PC-3 (cell line): ENCODE results near the gene RBM10. TPM values are rescaled to one million over a fixed set of nuclear protein-coding genes. Genes with fewer than 3 reads are reported as not detected.

Source experiments
- ATAC-seq: fragments of 200-7000 bp; cut with Tn5 transposase; 2 replicates; pipeline ENCODE4 v1.9.1; 2020; ENCODE audit warnings: mild to moderate bottlenecking, moderate library complexity
- BruUV-seq: library from RNA; stranded (reverse); fragments of 400-500 nt; replicated peaks from 2 replicates; lab custom pipeline; 2021; lab: Mats Ljungman, UMichigan
- CTCF ChIA-PET: fragments of 300-600 bp; sonication (Branson Sonifier 250); formaldehyde crosslinking; loops from one replicate; lab custom pipeline; 2022; ENCODE audit warnings: antibody characterized with exemption; lab: Charles Lee
- POLR2A ChIA-PET: fragments of 300-600 bp; sonication (Branson Sonifier 250); formaldehyde crosslinking; loops from one replicate; lab custom pipeline; 2022; ENCODE audit warnings: antibody characterized with exemption; ENCODE audit not compliant: unreplicated experiment; lab: Charles Lee
- DNase-seq: peaks from one replicate; pipeline ENCODE4 v3.0.0-alpha.2; 2015
- H2AFZ ChIP-seq: fragments of 300-600 bp; sonication (generic); 2 replicates; pipeline ENCODE4 v1.6.0; 2016; ENCODE audit warnings: antibody characterized with exemption, low read length
- H3F3A ChIP-seq: fragments of 300-600 bp; sonication (generic); one replicate; pipeline ENCODE4 v1.6.0; 2017; ENCODE audit warnings: antibody characterized with exemption, low read length, control low read depth, mild to moderate bottlenecking; ENCODE audit not compliant: unreplicated experiment
- H3K27ac ChIP-seq: fragments of 300-600 bp; sonication (generic); 2 replicates; pipeline ENCODE4 v1.5.1; 2016; ENCODE audit warnings: mild to moderate bottlenecking, low read length
- H3K27me3 ChIP-seq: fragments of 300-600 bp; sonication (generic); 2 replicates; pipeline ENCODE4 v1.6.1; 2016; ENCODE audit warnings: low read length, mixed read lengths
- H3K36me3 ChIP-seq: fragments of 300-600 bp; sonication (generic); 2 replicates; pipeline ENCODE4 v1.6.1; 2016; ENCODE audit warnings: low read depth, mixed run types, low read length, mixed read lengths
- H3K4me1 ChIP-seq: fragments of 300-600 bp; sonication (generic); 2 replicates; pipeline ENCODE4 v1.5.1; 2016; ENCODE audit warnings: low read length; ENCODE audit not compliant: insufficient read depth
- H3K4me2 ChIP-seq: fragments of 300-600 bp; sonication (generic); 2 replicates; pipeline ENCODE4 v1.6.0; 2016; ENCODE audit warnings: low read length
- H3K4me3 ChIP-seq: fragments of 300-600 bp; sonication (generic); 2 replicates; pipeline ENCODE4 v1.5.1; 2016; ENCODE audit warnings: mild to moderate bottlenecking, low read length, mixed read lengths
- H3K79me2 ChIP-seq: fragments of 300-600 bp; sonication (generic); 2 replicates; pipeline ENCODE4 v1.6.1; 2017; ENCODE audit warnings: low read length, mixed read lengths
- H3K9ac ChIP-seq: fragments of 300-600 bp; sonication (generic); 2 replicates; pipeline ENCODE4 v1.6.0; 2016; ENCODE audit warnings: mild to moderate bottlenecking, low read length
- H3K9me2 ChIP-seq: fragments of 300-600 bp; sonication (generic); replicated peaks from 2 replicates; pipeline ENCODE4 v1.6.1; 2016; ENCODE audit warnings: mixed run types, low read length, mixed read lengths
- H3K9me3 ChIP-seq: fragments of 300-600 bp; sonication (generic); 2 replicates; pipeline ENCODE4 v1.6.1; 2016; ENCODE audit warnings: low read length, mixed read lengths
- H4K20me1 ChIP-seq: fragments of 300-600 bp; sonication (generic); 2 replicates; pipeline ENCODE4 v1.6.1; 2016; ENCODE audit warnings: low read length, mixed read lengths
- CTCF ChIP-seq: fragments of 300-600 bp; sonication (generic); conservative IDR thresholded peaks from 2 replicates; pipeline ENCODE4 v1.5.1; 2017; ENCODE audit warnings: antibody characterized with exemption, low read depth, mild to moderate bottlenecking, low read length
- EZH2 ChIP-seq: fragments of 300-600 bp; sonication (generic); IDR thresholded peaks from one replicate; pipeline ENCODE4 v1.6.1; 2017; ENCODE audit warnings: antibody characterized with exemption, mild to moderate bottlenecking, low read length; ENCODE audit not compliant: unreplicated experiment
- EZH2phosphoT487 ChIP-seq: fragments of 300-600 bp; sonication (generic); IDR thresholded peaks from 2 replicates; pipeline ENCODE4 v1.6.1; 2018; ENCODE audit warnings: mild to moderate bottlenecking, antibody characterized with exemption, low read length, borderline replicate concordance
- intact Hi-C: fragments of 100-400 bp; cut with micrococcal nuclease; formaldehyde crosslinking; loops from 2 replicates; pipeline ENCODE4 v1.9.0; 2023
- total RNA-seq: library from RNA; depleted of rRNA; stranded (reverse); fragments of >200 nt; gene quantifications from 2 replicates; pipeline ENCODE4 v1.2.3, GENCODE V29; 2014

Gene RBM10
- total RNA-seq, 1 experiment from 2014 or later, result 71.5 TPM

GRCh38 chrX:47210661-47211425, 65.8 kb downstream of the RBM10 start:
- Histone ChIP-seq H3K9ac (no peak overlapping the region), H2AFZ (no peak overlapping the region), H3K9me2 (no peaks in the 10 kb centered on the region), H3K4me3 (no peak overlapping the region), H3K36me3 (peaks cover 85% of the 10 kb centered on the region), H3F3A (peaks cover under 1% of the 10 kb centered on the region), H3K4me1 (peaks cover 8% of the 10 kb centered on the region), H3K27ac (no peak overlapping the region), H3K4me2 (no peak overlapping the region), H4K20me1 (no peaks in the 10 kb centered on the region), H3K9me3 (no peaks in the 10 kb centered on the region), H3K27me3 (no peaks in the 10 kb centered on the region), H3K79me2 (no peaks in the 10 kb centered on the region)
- intact Hi-C loops, result no loop called here
- ChIA-PET POLR2A (interaction anchor here (0.5 kb wide), 1 partner anchor 77 kb away, joined by 3 read pairs; no protein-coding TSS in a partner anchor), CTCF (no interaction called here)
- ATAC-seq, result no peak
- BruUV-seq, result no TSS peak
- no peak for TF ChIP-seq EZH2
- no peak for TF ChIP-seq EZH2phosphoT487
- TF ChIP-seq CTCF, result no peak
- no peak for DNase-seq

GRCh38 chrX:47212381-47213293, 67.6 kb downstream of the RBM10 start:
- H3K27me3 ChIP-seq, result no peaks in the 10 kb centered on the region
- no TSS peak for BruUV-seq
- H3K79me2 ChIP-seq, result no peaks in the 10 kb centered on the region
- peaks cover 25% of the 10 kb centered on the region for H3K4me1 ChIP-seq
- H3K9me2 ChIP-seq, result no peaks in the 10 kb centered on the region
- ChIA-PET CTCF (no interaction called here), POLR2A (no interaction called here)
- H2AFZ ChIP-seq, result no peak overlapping the region
- no peaks in the 10 kb centered on the region for H4K20me1 ChIP-seq
- TF ChIP-seq CTCF (no peak), EZH2phosphoT487 (no peak), EZH2 (no peak)
- H3K4me3 ChIP-seq, result no peak overlapping the region
- no peaks in the 10 kb centered on the region for H3K9me3 ChIP-seq
- DNase-seq, result no peak
- H3K4me2 ChIP-seq, result no peak overlapping the region
- H3K36me3 ChIP-seq, result peaks cover 73% of the 10 kb centered on the region
- no peak overlapping the region for H3K27ac ChIP-seq
- no peak overlapping the region for H3K9ac ChIP-seq
- intact Hi-C loops, result no loop called here
- ATAC-seq, result no peak
- H3F3A ChIP-seq, result peaks cover 16% of the 10 kb centered on the region
